GM20000 (cell line): ENCODE data around the gene CITED2.
"Not testable (repeated sequence)": the region's sequence is repeated elsewhere in the genome, so short reads cannot be mapped to it uniquely, and the experiment has no call there.

Source experiments
- DNase-seq: peaks from one replicate; pipeline ENCODE4 v3.0.0; 2012; ENCODE audit warnings: low spot score
- CTCF ChIP-seq: IDR thresholded peaks from 2 replicates; pipeline ENCODE4 v1.5.1; 2012; ENCODE audit warnings: mild to moderate bottlenecking, control low read depth; ENCODE audit errors: extremely low read depth, missing control alignments

The CITED2 gene

GRCh38 chr6:139369568-139370282 lies 4.7 kb downstream of the CITED2 start:
- DNase-seq, result peak; percentile 49
- TF ChIP-seq CTCF, result peak; percentile 33

- no peak for DNase-seq
- TF ChIP-seq CTCF, result no peak
These were observed 5.4 kb downstream of the CITED2 start for GRCh38 chr6:139369068-139369467.

- no peak for DNase-seq
- TF ChIP-seq CTCF, result no peak
These were observed 5.8 kb downstream of the CITED2 start for GRCh38 chr6:139368661-139369060.

- no peak for DNase-seq
- no peak for TF ChIP-seq CTCF
These were observed 6.6 kb downstream of the CITED2 start for GRCh38 chr6:139367810-139368351.

- TF ChIP-seq CTCF, result no peak
- DNase-seq, result no peak
These were observed 9.5 kb downstream of the CITED2 start for GRCh38 chr6:139364982-139365379.

- DNase-seq, result peak; percentile 50
- TF ChIP-seq CTCF, result no peak
These were observed 10.0 kb downstream of the CITED2 start for GRCh38 chr6:139364302-139364981.

GRCh38 chr6:139363797-139364196 lies 10.7 kb downstream of the CITED2 start:
- DNase-seq, result not testable (repeated sequence)

GRCh38 chr6:139363123-139363522 lies 11.3 kb downstream of the CITED2 start:
- DNase-seq, result not testable (repeated sequence)
